NOMO-1 treated with DMSO at 0.1 percent for 48 hours (cell line): Measurements from ENCODE around the gene XYLT1.
"Not testable (repeated sequence)": the region's sequence is repeated elsewhere in the genome, so short reads cannot be mapped to it uniquely, and the experiment has no call there.

ENCODE experiments used
- DNase-seq: peaks from one replicate; lab custom pipeline; 2025; ENCODE audit not compliant: unreplicated experiment; lab: John Stamatoyannopoulos, UW

The XYLT1 gene

DNA sequence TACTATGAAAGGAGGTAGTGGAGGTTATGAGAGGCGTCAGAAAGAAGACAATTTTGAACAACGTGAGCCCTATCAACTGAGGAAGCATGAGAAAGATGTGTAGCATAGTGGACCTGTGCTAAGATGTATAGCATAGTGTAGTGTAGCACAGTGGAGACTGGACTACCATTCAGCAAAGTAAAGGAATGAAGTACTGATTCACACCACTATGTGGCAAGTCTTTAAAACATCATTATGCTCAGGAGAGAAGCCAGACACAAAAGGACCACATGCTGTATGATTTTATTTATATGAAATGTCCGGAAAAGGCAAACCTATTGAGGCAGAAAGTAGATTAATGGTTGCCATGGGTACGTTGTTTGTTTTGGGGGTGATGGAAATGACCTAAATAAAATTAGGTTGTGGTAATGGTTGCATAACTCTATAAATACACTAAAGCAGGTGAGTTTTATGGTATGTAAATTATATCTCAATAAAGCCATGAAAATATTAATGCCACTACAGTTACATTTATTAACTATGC, 20.4 kb upstream of the XYLT1 start:
- DNase-seq: no peak

DNA sequence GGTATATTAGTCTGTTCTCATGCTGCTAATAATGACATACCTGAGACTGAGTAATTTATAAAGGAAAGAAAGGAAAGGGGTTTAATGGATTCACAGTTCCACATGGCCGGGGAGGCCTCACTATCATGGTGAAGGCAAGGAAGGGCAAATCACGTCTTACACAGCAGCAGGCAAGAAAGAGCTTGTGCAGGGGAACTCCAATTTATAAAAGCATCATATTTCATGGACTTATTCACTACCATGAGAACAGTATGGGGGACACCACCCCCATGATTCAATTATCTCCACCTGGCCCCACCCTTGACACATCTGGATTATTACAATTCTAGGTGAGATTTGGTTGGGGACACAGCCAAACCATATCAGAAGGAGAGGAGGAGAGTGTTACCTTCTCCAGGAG, 17.7 kb upstream of the XYLT1 start:
- DNase-seq: no peak

DNA sequence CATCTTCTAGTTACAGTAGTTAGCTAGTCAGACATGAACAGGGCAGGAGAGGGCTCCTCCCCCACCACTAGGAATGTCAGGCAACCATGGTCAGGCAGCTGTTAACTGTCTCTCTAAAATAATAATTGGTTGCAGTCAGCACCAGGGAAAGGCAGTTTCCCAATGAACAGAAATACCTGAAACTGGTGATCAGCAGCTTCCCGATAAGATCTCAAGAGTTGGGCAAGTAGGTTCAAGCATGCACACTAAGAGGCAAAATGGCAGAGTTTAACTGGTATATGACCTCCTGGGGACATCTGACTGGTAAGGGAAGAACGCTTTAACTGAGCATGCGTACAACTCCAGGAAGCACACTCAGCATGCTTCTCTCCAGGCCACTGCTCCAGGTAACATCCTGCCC, 12.6 kb upstream of the XYLT1 start:
- DNase-seq: no peak

DNA sequence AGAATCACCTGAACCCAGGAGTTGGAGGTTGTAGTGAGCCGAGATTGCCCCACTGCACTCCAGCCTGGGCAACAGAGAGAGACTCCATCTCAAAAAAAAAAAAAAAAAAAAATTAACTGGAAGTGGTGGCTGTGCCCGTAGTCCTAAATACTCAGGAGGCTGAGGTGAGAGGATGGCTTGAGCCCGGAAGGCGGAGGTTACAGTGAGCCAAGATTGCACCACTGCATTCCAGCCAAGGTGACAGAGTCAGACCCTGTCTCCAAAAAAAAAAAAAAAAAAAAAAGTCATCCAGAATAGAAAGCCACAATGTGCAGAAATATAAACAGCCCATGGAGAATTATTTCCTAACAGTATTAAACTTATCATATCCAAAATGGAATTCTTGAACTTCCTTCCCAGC, 11.6 kb upstream of the XYLT1 start:
- DNase-seq: not testable (repeated sequence)

GRCh38 chr16:17481736-17482135, 11.0 kb upstream of the XYLT1 start:
- no peak for DNase-seq

DNA sequence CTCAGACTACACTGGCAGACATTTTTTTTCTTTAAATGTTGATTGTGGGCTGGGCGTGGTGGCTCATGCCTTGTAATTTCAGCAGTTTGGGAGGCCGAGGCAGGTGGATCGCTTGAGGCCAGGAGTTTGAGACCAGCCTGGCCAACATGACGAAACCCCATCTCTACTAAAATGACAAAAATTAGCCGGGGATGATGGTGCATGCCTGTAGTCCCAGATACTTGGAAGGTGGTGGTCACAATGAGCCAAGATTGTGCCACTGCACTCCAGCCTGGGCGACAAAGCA, 6.4 kb upstream of the XYLT1 start:
- DNase-seq: not testable (repeated sequence)

DNA sequence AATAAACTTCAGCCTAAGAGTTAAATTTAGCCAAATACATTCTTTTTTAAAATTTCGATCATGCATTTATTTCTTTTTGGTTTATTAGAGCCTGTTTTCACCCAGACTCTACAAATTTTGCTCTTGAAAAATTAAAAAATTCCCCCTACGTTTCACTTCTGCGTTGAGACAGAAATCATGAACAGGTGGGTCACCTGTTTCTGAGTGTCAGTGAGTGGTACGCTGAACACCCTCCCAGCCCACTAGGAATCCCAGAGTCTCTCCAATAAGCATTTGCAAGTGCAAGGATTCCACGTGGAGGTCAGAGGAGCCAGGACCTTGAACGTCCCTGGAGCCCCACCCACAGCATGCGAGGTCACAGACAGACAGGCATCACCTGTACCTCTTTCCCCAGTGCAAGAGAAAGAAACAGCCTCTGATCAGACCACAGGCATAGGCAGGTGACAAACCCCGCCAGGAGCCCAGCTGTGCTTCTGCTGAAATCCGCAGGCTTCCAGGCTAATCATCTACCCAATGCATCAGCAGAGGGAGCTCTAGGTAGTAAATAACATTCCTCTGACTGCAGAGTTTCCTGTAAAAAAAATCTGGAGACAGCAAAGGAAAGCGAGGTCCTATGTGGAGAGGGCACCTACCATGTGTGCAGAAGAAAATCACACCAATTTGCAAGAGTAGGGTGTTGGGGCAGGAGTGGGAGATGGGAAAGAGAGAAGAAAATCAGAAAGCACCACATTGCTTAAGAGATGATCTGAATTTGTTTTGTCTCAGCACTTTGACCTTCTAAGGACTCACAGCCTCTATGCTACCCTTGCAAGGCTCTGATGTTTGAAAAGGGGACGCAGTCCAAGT, 5.9 kb upstream of the XYLT1 start:
- peak; percentile 52 for DNase-seq

DNA sequence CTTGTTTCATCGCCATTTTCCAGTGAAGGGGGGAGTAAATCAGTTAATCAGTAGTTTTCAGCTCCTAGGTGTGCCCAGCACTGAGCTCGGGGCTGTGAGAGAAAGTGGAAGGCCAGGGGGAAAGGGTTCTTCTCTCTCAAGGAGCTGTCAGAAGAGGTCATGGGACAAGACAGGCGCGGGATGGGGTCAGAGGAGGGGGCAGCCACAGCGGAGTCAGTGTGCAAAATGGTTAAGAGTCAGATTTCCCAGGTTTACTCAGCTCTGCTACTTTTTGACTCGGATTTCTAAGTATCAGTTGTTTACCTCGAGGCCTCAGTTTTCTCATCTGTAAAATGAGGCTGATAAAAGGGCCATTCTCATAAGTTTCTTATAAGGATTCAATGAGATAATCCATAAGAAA, 4.3 kb upstream of the XYLT1 start:
- no peak for DNase-seq

- no peak for DNase-seq
Measured at GRCh38 chr16:17474572-17474971, 3.8 kb upstream of the XYLT1 start.

DNA sequence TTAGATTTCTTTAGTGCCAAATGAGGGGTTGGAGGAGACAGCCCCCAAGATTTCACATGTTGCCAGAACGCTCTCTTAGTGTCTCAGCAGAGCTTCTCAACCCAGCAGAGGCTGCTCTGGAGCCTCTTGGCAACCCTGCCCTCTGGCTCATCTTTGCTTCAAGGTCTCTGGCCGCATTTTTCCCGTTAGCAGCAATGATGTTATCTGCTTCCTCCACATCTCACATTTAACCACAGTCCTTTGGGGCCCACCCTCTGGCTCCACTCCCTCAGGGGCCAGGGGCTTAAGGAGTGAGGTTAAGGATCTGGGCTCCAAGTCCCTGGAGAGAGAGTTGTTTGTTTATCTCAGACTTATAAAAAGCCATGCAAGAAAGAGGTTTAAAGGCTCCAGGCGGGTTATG, 3.3 kb upstream of the XYLT1 start:
- no peak for DNase-seq

DNA sequence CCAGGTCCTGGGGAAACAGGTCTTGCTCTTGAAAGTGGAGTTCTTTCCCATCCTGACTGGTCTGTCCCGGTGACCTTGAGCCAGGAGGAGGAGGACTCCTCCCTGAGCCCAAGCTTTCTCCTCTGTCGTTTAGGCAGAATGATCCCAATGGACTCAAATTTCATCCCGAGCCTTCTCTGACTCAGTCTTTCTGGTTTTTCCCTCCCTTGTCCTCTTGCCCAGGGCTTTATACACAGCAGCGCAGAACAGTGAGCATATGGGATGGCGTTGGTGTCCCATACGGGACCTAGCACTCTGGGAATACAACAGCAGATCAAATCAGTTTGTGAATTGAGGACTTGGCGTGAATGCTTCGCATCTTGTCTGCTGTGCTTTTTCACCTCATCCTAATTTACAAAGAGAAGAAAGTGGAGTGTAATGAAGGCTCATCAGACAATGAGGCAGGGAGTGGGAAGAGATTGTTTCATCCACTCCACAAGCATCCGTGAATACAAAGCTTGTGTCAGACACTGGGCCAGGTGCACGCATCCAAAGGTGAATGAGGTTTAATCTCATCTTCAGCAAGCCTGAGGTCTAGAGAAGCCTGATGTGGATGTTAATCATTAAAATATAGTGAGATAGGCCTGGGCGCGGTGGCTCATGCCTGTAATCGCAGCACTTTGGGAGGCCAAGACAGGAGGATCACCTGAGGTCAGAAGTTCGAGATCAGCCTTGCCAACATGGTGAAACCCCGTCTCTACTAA, 1.1 kb upstream of the XYLT1 start:
- no peak for DNase-seq

DNA sequence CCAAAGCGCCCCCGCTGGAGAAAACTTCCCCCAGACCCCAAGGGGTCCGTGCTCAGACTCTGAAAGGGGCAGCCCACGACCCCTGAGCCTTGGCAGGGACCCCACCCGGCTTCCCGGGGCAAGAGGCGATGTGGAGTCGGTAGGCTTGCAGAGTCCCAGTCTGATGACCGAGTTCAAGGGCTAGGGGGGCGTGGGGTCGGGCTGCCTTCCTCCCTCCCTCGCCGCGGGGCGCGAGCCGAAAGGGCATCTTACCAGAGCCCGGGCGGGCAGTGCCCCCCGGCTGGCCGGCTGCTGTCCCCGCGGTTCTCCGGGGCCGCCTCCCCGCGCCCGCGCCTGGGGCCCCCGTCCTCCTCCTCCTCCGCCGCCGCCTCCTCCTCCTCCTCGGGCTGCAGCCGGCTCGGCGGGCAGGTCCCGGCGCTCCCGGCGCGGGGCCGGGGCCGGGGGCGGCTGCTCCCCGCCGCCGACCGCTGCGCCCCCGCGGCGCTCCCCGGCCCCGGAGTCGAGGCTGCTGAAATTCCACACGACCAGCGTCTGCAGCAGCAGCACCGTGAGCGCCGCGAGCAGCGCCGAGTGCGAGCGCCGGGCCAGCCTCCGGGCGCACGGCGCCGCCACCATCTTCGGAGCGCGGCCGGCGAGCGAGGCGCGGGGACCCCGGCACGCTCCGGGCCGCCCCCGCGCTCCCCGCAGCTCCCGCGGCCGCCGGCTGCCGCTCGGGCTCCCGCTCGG, 415 bp downstream of the XYLT1 start:
- DNase-seq: no peak

GRCh38 chr16:17469741-17470181, 999 bp downstream of the XYLT1 start:
- DNase-seq: no peak

GRCh38 chr16:17469011-17469740, 1.6 kb downstream of the XYLT1 start:
- no peak for DNase-seq

DNA sequence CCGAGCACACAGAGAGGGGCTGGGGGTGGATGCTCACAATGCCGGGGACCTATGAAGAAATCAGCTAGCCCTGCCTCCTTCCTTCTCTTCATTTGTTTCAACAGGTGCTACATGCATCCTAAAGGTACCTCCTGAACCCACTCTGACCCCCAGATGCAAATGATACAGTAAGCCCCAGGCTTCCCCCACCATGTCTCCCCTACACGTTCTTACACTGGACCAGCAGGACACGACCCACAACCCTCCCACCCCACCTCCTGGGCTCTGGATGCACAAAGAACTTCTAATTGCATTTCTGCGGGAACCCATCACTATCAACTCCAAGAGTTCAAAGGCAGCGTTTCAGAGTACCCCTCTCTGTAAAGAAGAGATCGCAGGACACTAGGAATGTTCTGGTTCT, 2.1 kb downstream of the XYLT1 start:
- no peak for DNase-seq

- DNase-seq: peak; percentile 36
Measured at GRCh38 chr16:17467923-17468540, 2.7 kb downstream of the XYLT1 start.

DNA sequence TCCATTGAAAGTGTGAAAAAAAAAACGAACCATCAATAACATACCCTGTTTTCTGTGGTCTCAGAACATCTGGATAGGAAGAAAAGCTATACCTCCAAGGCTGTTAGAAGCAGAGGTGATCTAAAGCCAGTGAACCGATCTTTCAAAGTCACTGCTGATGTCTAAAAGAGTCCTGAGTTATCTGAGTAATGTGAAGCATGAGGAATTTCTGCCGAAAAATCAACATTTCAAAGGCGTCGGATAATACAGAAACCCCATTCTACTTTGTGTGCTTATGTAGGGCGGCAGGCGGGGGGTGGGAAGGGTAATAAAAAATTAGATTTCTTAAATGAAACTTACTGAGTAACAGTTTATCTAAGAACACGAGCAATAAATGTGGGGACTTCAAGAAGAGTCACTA, 3.9 kb downstream of the XYLT1 start:
- no peak for DNase-seq

GRCh38 chr16:17465460-17465859, 5.3 kb downstream of the XYLT1 start:
- DNase-seq: no peak

DNA sequence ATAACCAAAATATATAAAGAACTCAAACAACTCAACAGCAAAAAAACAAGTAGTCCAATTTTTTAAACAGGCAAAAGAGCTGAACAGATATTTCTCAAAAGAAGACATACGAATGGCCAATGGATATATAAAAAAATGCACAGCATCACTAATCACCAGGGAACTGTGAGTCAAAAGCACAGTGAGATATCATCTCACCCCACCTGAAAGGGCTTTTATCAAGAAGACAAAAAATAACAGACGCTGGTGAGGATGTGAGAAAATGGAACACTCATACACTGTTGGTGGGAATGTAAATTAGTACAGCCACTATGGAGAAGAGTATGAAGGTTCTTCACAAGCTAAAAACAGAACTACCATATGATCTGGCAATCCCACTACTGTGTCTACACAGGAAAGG, 7.4 kb downstream of the XYLT1 start:
- DNase-seq: no peak

DNA sequence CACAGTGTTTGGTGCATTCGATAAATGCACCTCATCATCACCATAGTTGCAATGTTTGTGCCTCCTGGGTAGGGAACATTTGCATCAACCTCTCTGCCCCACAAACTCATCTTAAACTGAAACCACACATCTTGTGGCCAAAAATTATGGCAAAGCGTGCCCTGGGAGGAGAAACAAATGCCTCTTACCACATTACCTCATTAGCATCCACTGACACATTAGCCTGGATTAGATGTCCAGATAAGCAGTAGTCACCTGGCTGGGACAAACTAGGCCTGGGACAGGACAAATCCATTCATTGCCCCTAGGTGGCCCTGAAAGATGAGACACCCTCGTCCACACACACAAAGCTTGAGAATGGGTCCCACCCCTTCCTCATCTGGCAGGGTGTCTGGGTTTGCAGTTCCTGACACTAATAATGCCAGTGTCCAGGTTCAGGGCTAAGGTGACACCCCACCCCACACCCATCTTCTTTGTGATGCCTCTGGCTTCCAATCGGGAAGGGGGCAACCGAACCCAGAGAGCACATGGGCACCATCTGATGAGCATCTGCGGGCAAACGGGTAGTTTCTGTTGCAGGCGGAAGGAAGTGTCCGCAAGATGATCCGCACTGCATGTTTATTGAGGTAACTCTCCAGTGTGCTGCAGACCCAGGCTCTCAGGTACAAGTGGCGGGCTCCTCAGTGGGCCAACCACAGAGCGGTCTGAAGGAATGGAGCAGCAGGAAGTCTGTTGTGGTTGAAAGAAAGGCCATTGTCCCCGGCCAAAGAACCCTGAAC, 8.6 kb downstream of the XYLT1 start:
- DNase-seq: peak; percentile 75
